ENCODE measurements around the gene CADM2. TPM values are rescaled to one million over a fixed set of nuclear protein-coding genes. Genes with fewer than 3 reads are reported as not detected.

The CADM2 gene
- total RNA-seq, 1 donor from 2014 or later = 0.55 TPM

- no peak for TF ChIP-seq CTCF (IDR thresholded peaks at IDR 0.05)
- H3K27me3 ChIP-seq = no peaks in the 10 kb centered on the region
- DNase-seq = no peak
- H3K9me3 ChIP-seq = no peaks in the 10 kb centered on the region
- no peak overlapping the region for H3K27ac ChIP-seq
- no peaks in the 10 kb centered on the region for H3K36me3 ChIP-seq
- no peak for ATAC-seq
- no peaks in the 10 kb centered on the region for H3K4me1 ChIP-seq
- H3K4me3 ChIP-seq = no peak overlapping the region
- intact Hi-C loops (cut with DNase I) = no loop called here
Measured at GRCh38 chr3:85077018-85077417, 118.2 kb downstream of the CADM2 start.

- Histone ChIP-seq H3K36me3 (no peaks in the 10 kb centered on the region), H3K4me3 (no peak overlapping the region), H3K27ac (no peak overlapping the region), H3K9me3 (no peaks in the 10 kb centered on the region), H3K27me3 (no peaks in the 10 kb centered on the region), H3K4me1 (no peaks in the 10 kb centered on the region)
- no peak for TF ChIP-seq CTCF (IDR thresholded peaks at IDR 0.05)
- ATAC-seq (peak; percentile 39), DNase-seq (no peak)
- intact Hi-C loops (cut with DNase I) = no loop called here
Measured at GRCh38 chr3:85081191-85081906, 122.6 kb downstream of the CADM2 start.

GRCh38 chr3:85090495-85090894 lies 131.7 kb downstream of the CADM2 start:
- DNase-seq (no peak), ATAC-seq (no peak)
- H3K27ac ChIP-seq = no peak overlapping the region
- H3K27me3 ChIP-seq = no peaks in the 10 kb centered on the region
- no peak for TF ChIP-seq CTCF (IDR thresholded peaks at IDR 0.05)
- no peaks in the 10 kb centered on the region for H3K9me3 ChIP-seq
- H3K4me1 ChIP-seq = no peaks in the 10 kb centered on the region
- H3K36me3 ChIP-seq = no peaks in the 10 kb centered on the region
- intact Hi-C loops (cut with DNase I) = no loop called here
- no peak overlapping the region for H3K4me3 ChIP-seq

GRCh38 chr3:85100316-85100715 lies 141.5 kb downstream of the CADM2 start:
- intact Hi-C loops (cut with DNase I) = no loop called here
- H3K27ac ChIP-seq = no peak overlapping the region
- DNase-seq = no peak
- ATAC-seq = no peak
- TF ChIP-seq CTCF (IDR thresholded peaks at IDR 0.05) = no peak
- H3K4me1 ChIP-seq = no peaks in the 10 kb centered on the region
- no peaks in the 10 kb centered on the region for H3K9me3 ChIP-seq
- no peaks in the 10 kb centered on the region for H3K36me3 ChIP-seq
- no peaks in the 10 kb centered on the region for H3K27me3 ChIP-seq
- H3K4me3 ChIP-seq = no peak overlapping the region

GRCh38 chr3:85102781-85103180 lies 144.0 kb downstream of the CADM2 start:
- no peak for TF ChIP-seq CTCF (IDR thresholded peaks at IDR 0.05)
- no peaks in the 10 kb centered on the region for H3K27me3 ChIP-seq
- no peaks in the 10 kb centered on the region for H3K4me1 ChIP-seq
- ATAC-seq (no peak), DNase-seq (no peak)
- intact Hi-C loops (cut with DNase I) = no loop called here
- H3K9me3 ChIP-seq = no peaks in the 10 kb centered on the region
- H3K4me3 ChIP-seq = no peak overlapping the region
- H3K27ac ChIP-seq = no peak overlapping the region
- H3K36me3 ChIP-seq = no peaks in the 10 kb centered on the region

- Histone ChIP-seq H3K27me3 (no peaks in the 10 kb centered on the region), H3K4me1 (no peaks in the 10 kb centered on the region), H3K9me3 (no peaks in the 10 kb centered on the region), H3K36me3 (no peaks in the 10 kb centered on the region), H3K27ac (no peak overlapping the region), H3K4me3 (no peak overlapping the region)
- no peak for TF ChIP-seq CTCF (IDR thresholded peaks at IDR 0.05)
- no peak for ATAC-seq
- DNase-seq = no peak
- intact Hi-C loops (cut with DNase I) = no loop called here
Measured at GRCh38 chr3:85110393-85110792, 151.6 kb downstream of the CADM2 start.

Measured in upper lobe of right lung (tissue), 1 donor.